Testis (tissue), 3 donors: Measurements from ENCODE around the gene ZNF780A. TPM values are rescaled to one million over a fixed set of nuclear protein-coding genes. Genes with fewer than 3 reads are reported as not detected.

Experiments
- DNase-seq: peaks from one replicate; pipeline ENCODE4 v3.0.0-alpha.2; 2019
- H3K27ac ChIP-seq, 2 donors: fragments of 200-600 bp; sonication (generic); one replicate each; pipeline ENCODE4 v1.5.1; 2019
- H3K27me3 ChIP-seq: fragments of 200-600 bp; sonication (generic); one replicate; pipeline ENCODE4 v1.5.1; 2019
- H3K36me3 ChIP-seq: fragments of 200-600 bp; sonication (generic); one replicate; pipeline ENCODE4 v1.5.1; 2017; ENCODE audit warnings: low read depth; ENCODE audit errors: missing control alignments
- H3K4me1 ChIP-seq: fragments of 200-600 bp; sonication (generic); one replicate; pipeline ENCODE4 v1.5.1; 2019
- H3K4me3 ChIP-seq, 2 donors: fragments of 200-600 bp; sonication (generic); one replicate each; pipeline ENCODE4 v1.5.1; 2017 to 2019
- H3K9me3 ChIP-seq: fragments of 200-600 bp; sonication (generic); one replicate; pipeline ENCODE4 v1.5.1; 2017
- CTCF ChIP-seq, 3 experiments: fragments of 450-650 bp in 2 of 3; fragments of 200-600 bp in 1 of 3; sonication (generic) in 1 of 3; IDR thresholded peaks; one replicate each; pipeline ENCODE4 v1.5.1; 2016 to 2019; ENCODE audit warnings: antibody characterized with exemption in 3 of 3, mild to moderate bottlenecking in 2 of 3, moderate library complexity in 1 of 3
- POLR2A ChIP-seq: fragments of 450-650 bp; IDR thresholded peaks from one replicate; pipeline ENCODE4 v1.6.1; 2017; ENCODE audit warnings: antibody characterized with exemption, mild to moderate bottlenecking, moderate library complexity
- WGBS, 2 donors: methylation state at CpG; one replicate each; pipeline ENCODE4 v1.1.5; 2018; 5-methylcytosine and 5-hydroxymethylcytosine counted together
- intact Hi-C: fragments of 100-400 bp; cut with DNase I; formaldehyde crosslinking; loops from one replicate; pipeline ENCODE4 v1.15.1; 2023; ENCODE audit warnings: low total_unique reads
- polyA plus RNA-seq: library from polyadenylated mRNA; stranded (reverse); fragments of 350-450 nt; fragmentation: Illumina TruSeq; extraction: RNeasy Lipid Tissue Mini Kit (QIAGEN cat#74804); gene quantifications from one replicate; pipeline ENCODE4 v1.2.3, GENCODE V29; 2014; ENCODE audit warnings: low read depth, low replicate concordance; ENCODE audit not compliant: insufficient read depth
- total RNA-seq, 2 donors: library from RNA; depleted of rRNA; stranded (reverse); fragments of >200 nt; gene quantifications; one replicate each; pipeline ENCODE4 v1.2.3, GENCODE V29; 2016

The ZNF780A gene
- total and polyA plus RNA-seq, 3 donors from 2014 or later: 9.5 to 17.2 (median 16.1) TPM

GRCh38 chr19:40088299-40089047 lies 2.3 kb downstream of the ZNF780A start:
- H3K36me3 ChIP-seq: no peaks in the 10 kb centered on the region
- H3K9me3 ChIP-seq: no peaks in the 10 kb centered on the region
- intact Hi-C loops: no loop called here
- H3K27ac ChIP-seq: no peak overlapping the region
- peaks cover 7% of the 10 kb centered on the region for H3K4me1 ChIP-seq
- DNase-seq: no peak
- no peak overlapping the region for H3K4me3 ChIP-seq
- TF ChIP-seq CTCF (IDR thresholded peaks at IDR 0.05) (no peak), POLR2A (no peak)
- 87 to 88% methylated on average over 5 of the region's 5 CpGs for WGBS, 2 donors
- no peaks in the 10 kb centered on the region for H3K27me3 ChIP-seq

DNA sequence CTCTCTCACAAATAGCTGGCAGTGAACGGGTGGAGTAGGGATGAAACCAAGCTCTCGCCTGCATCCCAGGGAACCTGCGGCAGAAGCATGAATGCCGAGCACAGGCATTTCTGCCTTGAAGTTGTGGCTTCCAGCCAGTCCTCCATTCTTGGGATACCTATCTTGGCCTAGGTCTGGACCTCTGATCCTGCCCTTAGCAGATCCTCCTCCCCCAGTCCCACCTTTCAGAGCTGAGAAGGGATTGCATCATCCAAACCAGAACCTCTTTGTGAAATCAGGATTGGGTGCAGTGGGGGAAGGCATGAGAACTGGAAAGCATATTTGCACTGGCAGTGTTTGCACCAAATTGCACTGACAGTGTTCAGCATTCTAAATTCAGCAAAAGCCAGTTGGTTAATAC lies 5.8 kb downstream of the ZNF780A start:
- 73 to 80% methylated on average over 4 of the region's 4 CpGs for WGBS, 2 donors
- DNase-seq: no peak
- TF ChIP-seq CTCF (IDR thresholded peaks at IDR 0.05) (no peak), POLR2A (no peak)

DNA sequence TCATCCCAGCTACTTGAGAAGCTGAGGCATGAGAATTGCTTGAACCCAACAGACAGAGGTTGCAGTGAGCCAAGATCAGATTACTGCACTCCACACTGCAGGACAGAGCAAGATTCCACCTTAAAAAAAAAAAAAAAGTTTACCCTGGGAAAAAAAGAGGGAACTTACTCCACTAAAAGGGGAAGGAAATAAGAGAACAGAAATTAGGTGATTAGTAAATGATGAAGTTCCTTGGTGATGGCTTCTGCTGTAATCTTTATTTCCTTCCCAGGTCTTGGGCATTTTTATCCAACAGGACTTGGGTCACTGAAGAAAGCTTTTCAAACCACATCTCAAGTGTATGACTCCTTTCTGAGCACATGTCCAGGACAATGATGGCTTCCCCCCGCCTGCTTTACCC lies 9.3 kb downstream of the ZNF780A start:
- intact Hi-C loops: no loop called here
- Histone ChIP-seq H3K27ac (no peak overlapping the region), H3K36me3 (no peaks in the 10 kb centered on the region), H3K4me1 (no peaks in the 10 kb centered on the region), H3K27me3 (no peaks in the 10 kb centered on the region), H3K4me3 (no peak overlapping the region), H3K9me3 (no peaks in the 10 kb centered on the region)
- 88 to 95% methylated on average over 1 of the region's 1 CpG for WGBS, 2 donors
- no peak for DNase-seq
- no peak for TF ChIP-seq CTCF (IDR thresholded peaks at IDR 0.05)
- TF ChIP-seq POLR2A: no peak

More for the DNA sequence above, 5.8 kb downstream of the ZNF780A start:
- H3K27me3 ChIP-seq: no peaks in the 10 kb centered on the region
- peaks cover 5% of the 10 kb centered on the region for H3K4me1 ChIP-seq
- H3K9me3 ChIP-seq: no peaks in the 10 kb centered on the region
- H3K27ac ChIP-seq: no peak overlapping the region
- H3K36me3 ChIP-seq: no peaks in the 10 kb centered on the region
- intact Hi-C loops: no loop called here
- H3K4me3 ChIP-seq: no peak overlapping the region

DNA sequence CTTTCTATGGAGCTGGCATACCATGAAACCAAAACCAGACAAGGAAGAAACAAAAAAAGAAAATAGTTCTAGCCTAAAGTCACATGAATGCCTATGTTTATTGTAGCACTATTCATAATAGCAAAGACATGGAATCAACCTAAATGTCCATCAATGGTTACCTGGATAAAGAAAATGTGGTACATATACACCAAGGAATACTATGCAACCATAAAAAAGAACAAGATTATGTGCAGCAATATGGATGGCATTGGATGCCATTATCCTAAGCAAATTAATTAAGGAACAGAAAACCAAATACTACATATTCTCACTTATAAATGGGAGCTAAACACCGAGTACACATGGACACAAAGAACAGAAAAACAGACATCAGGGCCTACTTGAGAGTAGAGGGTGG lies 10.5 kb downstream of the ZNF780A start:
- WGBS, 2 donors: 96 to 97% methylated on average over 1 of the region's 1 CpG
- H3K36me3 ChIP-seq: no peaks in the 10 kb centered on the region

More for the DNA sequence above, 10.5 kb downstream of the ZNF780A start:
- no peaks in the 10 kb centered on the region for H3K27me3 ChIP-seq
- H3K4me3 ChIP-seq: no peak overlapping the region
- DNase-seq: no peak
- TF ChIP-seq POLR2A: no peak
- TF ChIP-seq CTCF (IDR thresholded peaks at IDR 0.05): no peak
- H3K27ac ChIP-seq: no peak overlapping the region
- H3K4me1 ChIP-seq: no peaks in the 10 kb centered on the region
- intact Hi-C loops: no loop called here
- no peaks in the 10 kb centered on the region for H3K9me3 ChIP-seq
